Esophagus squamous epithelium (tissue), 4 donors: ENCODE results near the gene DLG2.

Experiments
- CTCF ChIP-seq, 6 experiments: fragments of 450-650 bp in 4 of 6; fragments of 200-600 bp in 2 of 6; sonication (generic) in 2 of 6; IDR thresholded peaks; one replicate each; pipeline ENCODE4 v1.5.1; 2016 to 2019; ENCODE audit warnings: antibody characterized with exemption in 6 of 6, mild to moderate bottlenecking in 4 of 6, moderate library complexity in 4 of 6
- POLR2A ChIP-seq, 4 donors: fragments of 450-650 bp; IDR thresholded peaks; one replicate each; pipeline ENCODE4 v1.6.1; 2017; ENCODE audit warnings: antibody characterized with exemption in 4 of 4, mild to moderate bottlenecking in 4 of 4, moderate library complexity in 3 of 4

- TF ChIP-seq CTCF (IDR thresholded peaks at IDR 0.05) (no peak), POLR2A (IDR thresholded peaks at IDR 0.05) (no peak)
Observed at GRCh38 chr11:84212468-84213390, 1414.4 kb downstream of the DLG2 start.
